Measurements from ENCODE around the gene CHTOP.
"Not testable (repeated sequence)": the region's sequence is repeated elsewhere in the genome, so short reads cannot be mapped to it uniquely, and the experiment has no call there.

The CHTOP gene

GRCh38 chr1:153659175-153659534, 25.3 kb downstream of the CHTOP start:
- DNase-seq (ENCODE audit: low spot score): no peak

GRCh38 chr1:153659656-153660055, 25.8 kb downstream of the CHTOP start:
- DNase-seq (ENCODE audit: low spot score): no peak

- DNase-seq (ENCODE audit: low spot score): no peak
These were observed 27.3 kb downstream of the CHTOP start for GRCh38 chr1:153661111-153661708.

- no peak for DNase-seq (ENCODE audit: low spot score)
These were observed 28.4 kb downstream of the CHTOP start for GRCh38 chr1:153662269-153662668.

GRCh38 chr1:153663211-153663610, 29.3 kb downstream of the CHTOP start:
- no peak for DNase-seq (ENCODE audit: low spot score)

- no peak for DNase-seq (ENCODE audit: low spot score)
These were observed 33.6 kb downstream of the CHTOP start for GRCh38 chr1:153667439-153667838.

- DNase-seq (ENCODE audit: low spot score): not testable (repeated sequence)
These were observed 34.8 kb downstream of the CHTOP start for GRCh38 chr1:153668672-153669071.

- DNase-seq (ENCODE audit: low spot score): no peak
These were observed 35.7 kb downstream of the CHTOP start for GRCh38 chr1:153669606-153670005.

GRCh38 chr1:153670257-153670858, 36.5 kb downstream of the CHTOP start:
- no peak for DNase-seq (ENCODE audit: low spot score)

GRCh38 chr1:153670859-153671627, 37.2 kb downstream of the CHTOP start, which contains the start of gene ILF2:
TSS of gene ILF2 (minus strand) at chr1:153670993. CDS start at chr1:153670922, 71 bp downstream.
- peak; percentile 98 for DNase-seq (ENCODE audit: low spot score)

- not testable (repeated sequence) for DNase-seq (ENCODE audit: low spot score)
These were observed 37.9 kb downstream of the CHTOP start for GRCh38 chr1:153671628-153672353.

- no peak for DNase-seq (ENCODE audit: low spot score)
These were observed 39.6 kb downstream of the CHTOP start for GRCh38 chr1:153673511-153673910.

- DNase-seq (ENCODE audit: low spot score): peak; percentile 78
These were observed 44.1 kb downstream of the CHTOP start for GRCh38 chr1:153677718-153678518.

GRCh38 chr1:153678519-153679336, 44.9 kb downstream of the CHTOP start, which contains the start of gene NPR1:
TSS of gene NPR1 (plus strand) at chr1:153678688. CDS start at chr1:153679109, 421 bp downstream.
- peak; percentile 58 for DNase-seq (ENCODE audit: low spot score)

- DNase-seq (ENCODE audit: low spot score): peak; percentile 68
These were observed 45.7 kb downstream of the CHTOP start for GRCh38 chr1:153679337-153680119.

- no peak for DNase-seq (ENCODE audit: low spot score)
These were observed 46.2 kb downstream of the CHTOP start for GRCh38 chr1:153680120-153680403.

- no peak for DNase-seq (ENCODE audit: low spot score)
These were observed 48.9 kb downstream of the CHTOP start for GRCh38 chr1:153682730-153683129.

- no peak for DNase-seq (ENCODE audit: low spot score)
These were observed 50.0 kb downstream of the CHTOP start for GRCh38 chr1:153683854-153684253.

- DNase-seq (ENCODE audit: low spot score): no peak
These were observed 51.0 kb downstream of the CHTOP start for GRCh38 chr1:153684892-153685291.

Data from ecto neural progenitor cell (in vitro differentiated cells).